Neural progenitor cell (in vitro differentiated cells): Measurements from ENCODE around the gene SNX20. TPM values are rescaled to one million over a fixed set of nuclear protein-coding genes. Genes with fewer than 3 reads are reported as not detected.

Source experiments
- DNase-seq: peaks from one replicate; pipeline ENCODE4 v3.0.0-alpha.2; 2016; ENCODE audit warnings: low spot score
- H2AFZ ChIP-seq: fragments of 200-600 bp; sonication (generic); replicated peaks from 2 replicates; pipeline ENCODE4 v1.6.1; 2016; ENCODE audit warnings: antibody characterized with exemption
- H3F3A ChIP-seq: fragments of 200-600 bp; sonication (generic); 2 replicates; pipeline ENCODE4 v1.6.1; 2016; ENCODE audit warnings: antibody characterized with exemption, low read depth
- H3K27ac ChIP-seq: fragments of 200-600 bp; sonication (generic); 2 replicates; pipeline ENCODE4 v1.5.1; 2016; ENCODE audit warnings: mild to moderate bottlenecking
- H3K27me3 ChIP-seq: fragments of 200-600 bp; sonication (generic); 2 replicates; pipeline ENCODE4 v1.6.1; 2016; ENCODE audit warnings: mild to moderate bottlenecking, moderate library complexity
- H3K36me3 ChIP-seq: fragments of 200-600 bp; sonication (generic); 2 replicates; pipeline ENCODE4 v1.5.1; 2016
- H3K4me1 ChIP-seq: fragments of 200-600 bp; sonication (generic); 2 replicates; pipeline ENCODE4 v1.6.1; 2016; ENCODE audit warnings: mixed run types
- H3K4me2 ChIP-seq: fragments of 200-600 bp; sonication (generic); 2 replicates; pipeline ENCODE4 v1.6.1; 2016
- H3K4me3 ChIP-seq: fragments of 200-600 bp; sonication (generic); 2 replicates; pipeline ENCODE4 v1.5.1; 2016
- H3K79me2 ChIP-seq: fragments of 200-600 bp; sonication (generic); 2 replicates; pipeline ENCODE4 v1.6.1; 2016; ENCODE audit warnings: low read depth
- H3K9ac ChIP-seq: fragments of 200-600 bp; sonication (generic); 2 replicates; pipeline ENCODE4 v1.6.1; 2016
- H3K9me3 ChIP-seq: fragments of 200-600 bp; sonication (generic); 2 replicates; pipeline ENCODE4 v1.5.1; 2016; ENCODE audit warnings: low read depth
- H4K20me1 ChIP-seq: fragments of 200-600 bp; sonication (generic); 2 replicates; pipeline ENCODE4 v1.6.1; 2016; ENCODE audit warnings: low read depth
- H3K27ac Mint-ChIP-seq: 3 replicates; pipeline ENCODE4 v1.8.0; 2021; ENCODE audit warnings: mixed read lengths
- H3K27me3 Mint-ChIP-seq: 2 replicates; pipeline ENCODE4 v1.8.0; 2022; ENCODE audit warnings: low read depth, mild to moderate bottlenecking, inconsistent platforms, moderate library complexity, mixed read lengths; ENCODE audit not compliant: insufficient read depth
- H3K36me3 Mint-ChIP-seq: 3 replicates; pipeline ENCODE4 v1.8.0; 2021; ENCODE audit warnings: mixed read lengths
- H3K4me1 Mint-ChIP-seq: 3 replicates; pipeline ENCODE4 v1.8.0; 2021; ENCODE audit warnings: mixed read lengths
- H3K4me3 Mint-ChIP-seq: 3 replicates; pipeline ENCODE4 v1.8.0; 2021; ENCODE audit warnings: mild to moderate bottlenecking, moderate library complexity, mixed read lengths
- H3K9me3 Mint-ChIP-seq: 3 replicates; pipeline ENCODE4 v1.8.0; 2020; ENCODE audit warnings: mixed read lengths
- EZH2 ChIP-seq: fragments of 200-600 bp; sonication (generic); IDR thresholded peaks from 2 replicates; pipeline ENCODE4 v1.6.1; 2017; ENCODE audit warnings: antibody characterized with exemption, mild to moderate bottlenecking, moderate library complexity
- EZH2phosphoT487 ChIP-seq: fragments of 200-600 bp; sonication (generic); IDR thresholded peaks from 2 replicates; pipeline ENCODE4 v1.6.1; 2017; ENCODE audit warnings: antibody characterized with exemption
- total RNA-seq: library from RNA; depleted of rRNA; stranded (reverse); fragments of >200 nt; gene quantifications from 2 replicates; pipeline ENCODE4 v1.2.3, GENCODE V29; 2015; ENCODE audit warnings: low replicate concordance
- TF ChIP-seq, protein P1 (sequence below): fragments of 200-600 bp; sonication (generic); IDR thresholded peaks from 2 replicates; pipeline ENCODE4 v1.5.1; 2017; ENCODE audit warnings: antibody characterized with exemption, mild to moderate bottlenecking

SNX20 gene
- total RNA-seq, 1 donor from 2014 or later = not detected

DNA sequence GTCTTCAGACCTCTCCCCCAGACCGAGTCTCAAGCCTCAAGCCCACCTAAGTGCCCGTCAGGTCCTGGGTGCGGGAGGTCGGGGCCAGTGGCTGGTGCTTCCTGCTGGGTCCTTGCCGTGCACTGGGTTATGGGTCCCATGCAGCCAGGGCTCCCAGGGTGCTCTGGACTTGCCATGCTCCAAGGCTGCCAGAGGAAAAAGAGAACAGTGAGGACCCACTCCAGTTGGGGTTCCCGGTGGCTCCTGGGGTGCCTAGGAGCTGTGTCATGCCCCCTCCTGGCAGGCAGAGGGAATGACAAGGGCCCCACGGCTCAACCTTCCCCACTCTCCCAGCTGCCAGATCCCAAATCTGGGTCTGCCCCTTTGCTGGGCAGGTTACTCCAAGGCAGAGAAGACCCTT lies 3.8 kb downstream of the SNX20 start:
- DNase-seq = no peak
- Histone ChIP-seq H3K9me3 (no peaks in the 10 kb centered on the region), H4K20me1 (no peaks in the 10 kb centered on the region), H3K79me2 (no peaks in the 10 kb centered on the region), H3K4me2 (no peak overlapping the region), H2AFZ (no peak overlapping the region), H3K4me1 (no peaks in the 10 kb centered on the region), H3K36me3 (no peaks in the 10 kb centered on the region), H3K9ac (no peak overlapping the region), H3K27me3 (no peaks in the 10 kb centered on the region), H3K27ac (no peak overlapping the region), H3F3A (no peaks in the 10 kb centered on the region), H3K4me3 (no peak overlapping the region)
- Mint-ChIP-seq H3K36me3 (peaks cover 2% of the 10 kb centered on the region), H3K27ac (no peak overlapping the region), H3K4me1 (no peaks in the 10 kb centered on the region), H3K27me3 (peaks cover 5% of the 10 kb centered on the region), H3K9me3 (peaks cover 8% of the 10 kb centered on the region), H3K4me3 (no peak overlapping the region)
- TF ChIP-seq, protein P1, sequence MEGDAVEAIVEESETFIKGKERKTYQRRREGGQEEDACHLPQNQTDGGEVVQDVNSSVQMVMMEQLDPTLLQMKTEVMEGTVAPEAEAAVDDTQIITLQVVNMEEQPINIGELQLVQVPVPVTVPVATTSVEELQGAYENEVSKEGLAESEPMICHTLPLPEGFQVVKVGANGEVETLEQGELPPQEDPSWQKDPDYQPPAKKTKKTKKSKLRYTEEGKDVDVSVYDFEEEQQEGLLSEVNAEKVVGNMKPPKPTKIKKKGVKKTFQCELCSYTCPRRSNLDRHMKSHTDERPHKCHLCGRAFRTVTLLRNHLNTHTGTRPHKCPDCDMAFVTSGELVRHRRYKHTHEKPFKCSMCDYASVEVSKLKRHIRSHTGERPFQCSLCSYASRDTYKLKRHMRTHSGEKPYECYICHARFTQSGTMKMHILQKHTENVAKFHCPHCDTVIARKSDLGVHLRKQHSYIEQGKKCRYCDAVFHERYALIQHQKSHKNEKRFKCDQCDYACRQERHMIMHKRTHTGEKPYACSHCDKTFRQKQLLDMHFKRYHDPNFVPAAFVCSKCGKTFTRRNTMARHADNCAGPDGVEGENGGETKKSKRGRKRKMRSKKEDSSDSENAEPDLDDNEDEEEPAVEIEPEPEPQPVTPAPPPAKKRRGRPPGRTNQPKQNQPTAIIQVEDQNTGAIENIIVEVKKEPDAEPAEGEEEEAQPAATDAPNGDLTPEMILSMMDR = peak; percentile 55
- TF ChIP-seq EZH2phosphoT487 = no peak
- TF ChIP-seq EZH2 = no peak

DNA sequence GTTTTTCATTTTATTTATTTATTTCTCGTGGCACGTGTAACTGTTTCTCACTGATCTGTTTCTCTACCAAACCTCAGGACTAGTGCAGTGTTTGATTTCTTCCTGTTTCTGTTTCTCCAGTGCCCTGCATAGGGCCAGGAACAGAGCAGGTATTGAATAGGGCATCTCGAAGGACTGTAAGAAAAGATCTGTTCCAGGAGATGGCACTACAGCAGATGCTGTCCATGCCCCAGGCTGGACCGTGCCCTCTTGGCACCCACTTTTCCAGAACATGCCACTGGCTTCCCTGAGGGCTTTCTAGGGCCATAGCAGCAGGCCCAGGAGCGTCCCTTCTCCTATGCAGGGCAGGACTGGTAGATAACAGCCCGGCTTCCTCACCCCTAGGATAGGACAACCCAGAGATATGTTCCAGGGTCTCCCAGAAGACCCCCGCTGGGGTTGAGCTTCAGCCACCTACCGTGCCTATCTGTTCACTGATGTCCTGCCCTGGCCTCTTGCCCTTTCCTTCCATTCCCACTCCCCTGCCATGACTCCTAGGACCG lies 4.4 kb downstream of the SNX20 start:
- Histone ChIP-seq H3K79me2 (no peaks in the 10 kb centered on the region), H3K27me3 (no peaks in the 10 kb centered on the region), H3K4me3 (no peak overlapping the region), H3K9me3 (peaks cover 5% of the 10 kb centered on the region), H3K27ac (no peak overlapping the region), H3F3A (no peaks in the 10 kb centered on the region), H3K9ac (no peak overlapping the region), H2AFZ (no peak overlapping the region), H3K4me2 (no peak overlapping the region), H3K36me3 (no peaks in the 10 kb centered on the region), H3K4me1 (no peaks in the 10 kb centered on the region), H4K20me1 (no peaks in the 10 kb centered on the region)
- DNase-seq = no peak
- H3K4me3 Mint-ChIP-seq = no peak overlapping the region
- no peaks in the 10 kb centered on the region for H3K4me1 Mint-ChIP-seq
- peaks cover 14% of the 10 kb centered on the region for H3K9me3 Mint-ChIP-seq
- H3K27ac Mint-ChIP-seq = no peak overlapping the region
- H3K27me3 Mint-ChIP-seq = peaks cover 5% of the 10 kb centered on the region
- TF ChIP-seq, protein P1 = no peak
- no peak for TF ChIP-seq EZH2
- no peak for TF ChIP-seq EZH2phosphoT487
- peaks cover 4% of the 10 kb centered on the region for H3K36me3 Mint-ChIP-seq

DNA sequence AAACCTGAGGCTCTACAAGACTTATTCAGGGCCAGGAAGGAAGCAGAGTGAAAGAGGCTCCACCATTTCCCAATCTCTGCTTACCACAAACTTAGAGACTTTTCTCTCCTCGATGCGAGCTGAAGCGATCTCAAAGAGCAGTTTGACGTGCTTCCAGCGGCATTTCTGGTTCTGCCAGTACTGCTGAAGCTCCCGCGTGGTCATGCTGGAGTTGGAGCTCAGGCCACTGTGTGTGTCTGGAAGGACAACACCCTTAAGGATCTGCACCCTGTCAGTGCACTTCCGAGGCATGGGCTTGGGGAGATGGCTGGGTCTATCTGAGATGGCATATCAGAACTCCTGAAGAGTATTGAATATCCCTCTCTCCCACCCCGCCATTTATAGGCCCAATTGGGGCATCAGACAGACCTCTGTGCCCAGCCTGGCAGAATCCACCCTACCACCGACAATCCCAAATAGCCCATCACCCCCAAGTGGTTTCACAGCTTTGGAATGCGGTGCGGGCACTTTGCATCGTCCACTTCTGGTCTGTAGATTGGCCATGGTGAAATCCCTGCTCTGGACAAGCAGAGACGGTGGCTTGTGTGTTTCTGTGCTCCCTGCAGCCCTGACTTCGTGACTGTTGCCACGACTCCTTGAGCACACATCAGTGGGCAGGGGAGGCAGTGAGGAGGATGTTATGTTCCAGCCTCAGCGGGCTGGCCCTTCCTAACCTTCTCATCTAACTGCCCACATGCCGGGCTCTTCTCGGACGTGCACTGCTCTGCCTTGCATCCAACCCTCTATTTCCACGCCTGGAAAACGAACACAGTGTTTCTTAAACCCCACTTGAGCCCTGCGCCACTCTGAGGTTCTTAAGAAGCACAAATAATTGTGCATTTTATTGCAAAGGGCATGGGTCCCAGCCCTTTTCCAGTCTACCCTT lies 5.2 kb downstream of the SNX20 start:
- peaks cover 8% of the 10 kb centered on the region for H3K27me3 Mint-ChIP-seq
- TF ChIP-seq EZH2 (no peak), EZH2phosphoT487 (no peak)
- TF ChIP-seq, protein P1 = no peak
- Histone ChIP-seq H4K20me1 (no peaks in the 10 kb centered on the region), H3K9ac (no peak overlapping the region), H3K4me1 (no peaks in the 10 kb centered on the region), H3F3A (no peaks in the 10 kb centered on the region), H3K4me2 (no peak overlapping the region), H2AFZ (no peak overlapping the region), H3K4me3 (no peak overlapping the region), H3K9me3 (peaks cover 6% of the 10 kb centered on the region), H3K27me3 (no peaks in the 10 kb centered on the region), H3K79me2 (no peaks in the 10 kb centered on the region), H3K27ac (no peak overlapping the region), H3K36me3 (no peaks in the 10 kb centered on the region)
- H3K4me1 Mint-ChIP-seq = no peaks in the 10 kb centered on the region
- H3K9me3 Mint-ChIP-seq = peaks cover 22% of the 10 kb centered on the region
- H3K27ac Mint-ChIP-seq = no peak overlapping the region
- no peak for DNase-seq
- H3K36me3 Mint-ChIP-seq = peaks cover 11% of the 10 kb centered on the region
- H3K4me3 Mint-ChIP-seq = no peak overlapping the region
